D341Med (cell line): Measurements from ENCODE around the gene FAM53B.
"Not testable (repeated sequence)": the region's sequence is repeated elsewhere in the genome, so short reads cannot be mapped to it uniquely, and the experiment has no call there.

Experiments used
- DNase-seq: peaks from one replicate; pipeline ENCODE4 v3.0.0; 2012; ENCODE audit warnings: low spot score

FAM53B gene

DNA sequence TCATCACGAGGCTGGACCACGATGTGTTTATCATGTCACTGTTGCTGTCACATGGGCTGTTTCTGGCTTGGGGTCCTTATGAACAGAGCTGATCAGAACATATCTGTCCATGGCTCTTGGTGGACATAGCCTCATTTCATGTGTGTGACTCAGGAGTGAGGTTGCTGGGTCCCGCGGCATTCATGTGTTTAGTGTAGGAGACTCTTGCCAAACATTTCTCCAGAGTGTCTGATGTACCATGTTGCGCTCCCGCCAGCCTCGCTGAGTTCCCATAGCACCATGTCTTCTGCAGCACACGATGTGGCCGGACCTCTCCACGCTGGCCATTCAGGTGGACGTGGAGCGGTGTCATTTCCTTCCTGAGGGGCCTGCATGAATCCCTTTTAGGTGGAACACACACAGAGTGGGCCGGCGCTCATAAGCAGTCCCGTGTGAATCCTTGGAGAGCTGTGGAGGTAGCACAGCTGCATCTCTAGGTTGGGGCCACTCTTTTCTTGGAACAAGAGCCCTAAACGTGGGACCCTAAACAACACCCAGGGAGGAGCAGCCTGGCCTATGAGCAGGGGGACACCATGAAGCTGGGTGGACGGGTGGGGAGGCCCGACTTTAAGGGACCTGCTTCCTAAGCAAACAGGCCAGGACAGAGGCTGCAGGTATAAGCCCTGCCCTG, 147.9 kb downstream of the FAM53B start:
- DNase-seq = no peak

GRCh38 chr10:124595143-124595883, 148.9 kb downstream of the FAM53B start:
- no peak for DNase-seq

GRCh38 chr10:124594240-124594639, 149.9 kb downstream of the FAM53B start:
- DNase-seq = no peak

DNA sequence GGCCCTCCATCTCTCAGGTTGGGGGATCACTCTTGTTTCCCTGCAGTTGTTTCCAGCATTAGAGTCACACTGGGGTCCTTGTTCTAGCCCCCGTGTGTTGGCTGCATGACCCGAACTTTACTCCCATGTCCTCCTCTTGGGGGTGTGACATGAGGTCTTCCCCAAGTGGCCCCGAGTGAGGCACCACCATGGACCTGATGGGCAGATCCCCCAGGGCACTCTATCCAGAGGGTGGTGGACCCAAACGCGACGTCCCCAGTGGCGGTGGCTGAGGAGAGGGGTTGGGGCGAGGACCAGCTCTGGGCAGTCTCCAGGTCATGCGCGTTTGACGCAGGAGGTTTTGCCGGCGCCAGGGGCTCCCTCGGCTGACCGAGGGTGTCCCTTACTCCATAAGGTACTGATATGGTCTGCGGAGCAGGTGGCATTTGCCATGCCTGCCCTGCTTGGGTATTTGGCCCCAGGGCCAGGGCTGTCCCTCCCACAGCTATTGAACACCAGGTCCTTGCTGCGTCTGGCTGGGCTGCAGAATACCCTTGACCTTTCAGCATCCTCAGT, 150.7 kb downstream of the FAM53B start:
- DNase-seq = no peak

DNA sequence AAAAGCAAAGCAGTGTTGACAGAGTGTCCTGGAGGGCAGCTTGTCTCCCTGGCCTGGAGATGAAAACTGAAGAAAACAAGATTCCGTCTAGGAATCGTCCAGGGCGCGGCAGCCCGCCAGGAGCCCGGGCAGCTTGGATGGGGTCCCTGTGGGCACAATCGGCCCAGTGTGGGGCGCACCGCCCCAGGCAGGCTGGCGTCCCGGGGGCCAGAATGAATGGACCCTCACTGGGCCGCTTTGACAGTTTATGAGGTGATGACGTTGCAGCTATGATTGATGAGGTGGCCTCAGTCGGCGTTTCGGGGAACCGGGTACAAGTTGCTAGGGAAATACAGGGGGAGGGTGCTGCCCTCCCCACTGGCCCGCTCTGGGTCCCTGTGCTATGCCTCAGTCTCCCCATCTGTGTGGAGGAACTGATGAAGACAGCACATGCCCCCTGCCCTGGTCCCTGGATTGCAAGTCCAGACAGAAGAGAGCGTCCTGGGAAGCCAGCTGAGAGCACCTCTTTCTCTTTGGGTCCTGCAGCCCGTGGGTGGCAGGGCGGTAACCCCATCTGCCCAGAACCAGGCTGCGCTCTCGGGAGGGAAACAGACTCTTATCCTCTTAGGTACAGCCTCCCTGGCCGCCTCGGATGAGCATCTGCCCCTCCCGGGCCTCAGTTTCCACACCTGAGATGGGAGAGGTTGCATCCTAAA, 151.3 kb downstream of the FAM53B start:
- no peak for DNase-seq

GRCh38 chr10:124592101-124592500, 152.1 kb downstream of the FAM53B start:
- no peak for DNase-seq

DNA sequence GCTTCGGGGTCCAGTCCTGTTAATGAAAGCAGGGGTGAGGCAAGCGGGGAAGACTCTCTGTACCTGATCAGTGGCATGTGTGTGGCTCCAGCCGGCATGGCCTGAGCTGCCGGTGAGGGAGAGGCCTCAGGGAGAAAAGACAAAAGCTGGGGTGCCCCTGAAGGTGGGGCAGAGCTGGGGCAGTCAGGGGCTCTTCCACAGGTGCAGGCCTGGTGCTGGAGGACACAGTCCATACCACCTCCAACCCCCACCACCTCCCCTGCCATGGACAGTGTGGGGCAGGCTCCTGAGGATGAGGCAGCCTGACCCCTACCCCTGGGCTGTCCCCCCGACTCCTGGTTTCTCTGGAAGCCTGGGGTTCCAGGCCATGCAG, 153.1 kb downstream of the FAM53B start:
- DNase-seq = no peak

DNA sequence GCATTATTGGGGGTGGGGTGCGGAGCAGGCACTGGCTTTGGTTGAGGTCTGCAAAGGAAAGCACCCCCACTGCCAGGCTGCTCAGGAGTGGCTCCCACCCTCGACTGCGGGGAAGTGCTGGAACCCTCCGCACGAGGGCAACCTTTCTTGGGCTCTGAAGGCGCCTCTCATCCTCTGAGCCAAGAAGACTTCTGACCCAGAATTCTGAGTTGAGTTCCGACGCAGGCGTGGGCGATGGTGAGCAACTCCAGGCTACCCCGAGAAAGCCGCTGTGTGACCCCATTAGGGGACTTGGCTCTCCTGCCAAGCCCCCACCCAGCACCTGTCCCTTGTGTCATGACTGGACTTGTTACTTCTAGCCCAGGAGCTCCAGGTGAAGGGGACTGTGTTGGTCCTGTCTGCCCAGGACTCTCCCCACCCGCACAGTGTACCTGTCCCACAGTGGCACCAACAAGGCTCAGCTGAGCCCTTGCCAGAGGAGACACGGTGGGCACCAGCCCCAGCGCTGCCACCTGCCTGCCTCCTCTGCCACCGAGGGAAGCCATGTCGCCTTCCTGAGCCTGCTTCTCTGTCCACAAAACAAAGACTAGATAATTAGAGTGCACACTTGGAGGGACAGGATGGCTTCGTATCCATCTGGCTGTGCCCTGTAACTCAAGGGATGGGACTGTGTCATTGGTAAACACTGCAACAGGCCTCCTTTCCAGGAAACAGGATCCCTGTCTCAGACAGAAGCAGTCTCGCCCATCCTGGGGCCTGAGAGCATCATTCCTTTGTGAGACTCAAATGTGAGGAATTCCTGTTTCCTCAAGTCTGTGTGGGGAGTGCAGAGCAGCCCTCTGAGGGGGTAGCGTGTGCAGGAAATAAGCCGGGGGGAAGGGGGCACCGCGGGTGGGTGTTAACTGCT, 153.7 kb downstream of the FAM53B start:
- DNase-seq = no peak

GRCh38 chr10:124589491-124590041, 154.6 kb downstream of the FAM53B start:
- no peak for DNase-seq

DNA sequence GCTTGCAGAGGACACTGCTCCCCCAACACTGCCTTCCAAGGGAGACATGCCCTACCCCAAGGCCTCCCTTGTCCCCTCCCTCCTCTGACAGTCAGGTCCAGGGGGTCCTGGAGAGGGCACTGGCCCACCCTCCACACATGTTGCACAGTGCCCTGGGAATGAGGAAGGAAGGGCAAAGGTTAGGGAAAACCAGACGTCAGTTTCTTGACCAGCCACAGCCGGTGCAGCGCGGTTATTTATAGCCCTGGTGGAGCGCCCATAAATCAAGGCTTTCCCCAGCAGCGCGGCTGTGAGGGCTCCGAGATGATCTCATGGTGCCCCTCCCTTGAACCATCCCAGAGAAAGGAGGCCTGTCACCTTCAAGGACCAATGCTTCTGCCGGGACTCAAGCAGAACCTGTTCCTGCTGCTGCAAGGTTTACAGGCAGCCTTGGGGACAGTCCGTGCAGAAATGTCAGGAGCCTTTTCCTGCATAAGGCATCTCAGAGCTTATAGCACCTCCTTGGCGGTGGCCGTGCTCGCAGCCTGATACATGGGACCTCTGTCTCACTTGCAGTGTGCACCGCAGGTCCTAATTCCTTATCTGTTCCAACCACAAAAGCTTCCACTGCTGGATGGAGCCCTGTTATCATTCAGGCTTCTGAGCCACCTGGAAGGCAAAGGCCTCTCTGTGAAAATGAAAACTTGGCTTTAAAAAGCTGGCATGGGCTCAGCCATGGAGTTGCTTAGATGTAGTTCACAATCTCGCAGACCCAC, 155.3 kb downstream of the FAM53B start:
- DNase-seq = no peak

DNA sequence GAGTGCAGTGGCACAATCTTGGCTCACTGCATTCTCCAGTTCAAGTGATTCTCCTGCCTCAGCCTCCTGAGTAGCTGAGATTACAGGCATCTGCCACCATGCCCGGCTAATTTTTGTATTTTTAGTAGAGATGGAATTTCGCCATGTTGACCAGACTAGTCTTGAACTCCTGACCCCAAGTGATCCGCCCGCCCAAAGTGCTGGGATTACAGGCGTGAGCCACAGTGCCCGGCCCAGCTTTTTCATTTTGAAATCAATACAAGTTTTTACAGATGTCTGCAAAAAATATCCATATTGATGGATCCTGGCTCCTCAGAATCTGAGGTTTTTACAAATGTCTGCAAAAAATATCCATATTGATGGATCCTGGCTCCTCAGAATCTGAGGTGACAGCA, 155.8 kb downstream of the FAM53B start:
- not testable (repeated sequence) for DNase-seq

GRCh38 chr10:124587811-124588211, 156.4 kb downstream of the FAM53B start:
- no peak for DNase-seq

DNA sequence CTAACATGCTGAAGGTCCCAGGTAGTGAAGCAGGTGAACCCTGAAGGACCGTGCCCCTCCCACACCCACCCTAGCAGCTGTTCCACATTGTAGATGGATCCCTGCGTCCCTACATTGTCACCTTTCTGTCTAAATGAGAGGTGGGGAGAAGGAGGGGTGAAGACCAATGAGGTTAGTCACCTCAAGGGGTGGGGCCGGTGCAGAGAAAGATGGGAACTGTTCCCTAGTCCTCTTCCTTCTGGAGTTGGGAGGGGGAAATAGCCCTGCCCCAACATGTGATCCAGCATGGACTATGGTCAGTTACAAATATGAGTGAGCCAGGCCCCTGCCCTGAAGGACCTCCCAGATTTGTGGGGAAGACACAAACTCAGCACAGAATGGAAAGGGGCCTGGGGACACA, 158.0 kb downstream of the FAM53B start:
- no peak for DNase-seq

DNA sequence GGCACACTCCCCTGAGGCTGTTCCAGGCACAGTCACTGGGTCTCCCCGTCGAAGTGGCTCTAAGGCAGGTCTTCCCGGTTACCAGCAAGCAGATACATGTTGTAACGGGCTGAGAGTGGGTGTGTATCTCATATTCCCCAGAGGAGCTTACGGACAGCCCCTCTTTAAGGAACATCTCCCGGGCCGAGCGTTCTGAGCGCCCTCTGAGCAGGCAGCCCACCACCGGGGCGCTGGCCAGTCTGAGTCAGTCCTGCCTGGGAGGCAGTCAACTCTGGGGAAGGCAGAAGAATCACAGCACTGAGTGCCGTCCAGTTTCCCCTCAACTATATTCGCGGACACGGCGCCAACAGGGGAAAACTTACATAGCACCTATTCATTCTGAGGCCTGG, 165.2 kb downstream of the FAM53B start:
- no peak for DNase-seq

- DNase-seq = no peak
These were observed 165.8 kb downstream of the FAM53B start for GRCh38 chr10:124578231-124579010.

DNA sequence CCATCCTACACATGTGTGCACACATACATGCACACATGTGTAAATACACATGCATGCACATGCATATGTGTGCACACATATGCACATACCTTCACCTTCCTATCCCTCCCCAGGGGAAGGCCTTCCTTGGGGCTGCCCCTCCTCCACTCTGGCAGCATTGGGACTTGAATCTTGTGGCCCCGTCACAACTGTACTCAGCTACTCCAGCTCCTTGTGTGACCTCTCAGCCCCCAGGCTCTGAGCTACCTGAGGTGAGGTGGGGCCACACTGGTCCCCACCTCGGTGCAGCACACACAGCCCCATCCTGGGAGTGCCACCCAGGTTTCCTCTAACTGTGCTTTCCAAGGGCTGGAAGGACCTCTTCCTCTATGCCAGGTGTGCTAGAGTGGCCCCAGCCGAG, 166.5 kb downstream of the FAM53B start:
- no peak for DNase-seq

- no peak for DNase-seq
These were observed 167.4 kb downstream of the FAM53B start for GRCh38 chr10:124576526-124577420.

DNA sequence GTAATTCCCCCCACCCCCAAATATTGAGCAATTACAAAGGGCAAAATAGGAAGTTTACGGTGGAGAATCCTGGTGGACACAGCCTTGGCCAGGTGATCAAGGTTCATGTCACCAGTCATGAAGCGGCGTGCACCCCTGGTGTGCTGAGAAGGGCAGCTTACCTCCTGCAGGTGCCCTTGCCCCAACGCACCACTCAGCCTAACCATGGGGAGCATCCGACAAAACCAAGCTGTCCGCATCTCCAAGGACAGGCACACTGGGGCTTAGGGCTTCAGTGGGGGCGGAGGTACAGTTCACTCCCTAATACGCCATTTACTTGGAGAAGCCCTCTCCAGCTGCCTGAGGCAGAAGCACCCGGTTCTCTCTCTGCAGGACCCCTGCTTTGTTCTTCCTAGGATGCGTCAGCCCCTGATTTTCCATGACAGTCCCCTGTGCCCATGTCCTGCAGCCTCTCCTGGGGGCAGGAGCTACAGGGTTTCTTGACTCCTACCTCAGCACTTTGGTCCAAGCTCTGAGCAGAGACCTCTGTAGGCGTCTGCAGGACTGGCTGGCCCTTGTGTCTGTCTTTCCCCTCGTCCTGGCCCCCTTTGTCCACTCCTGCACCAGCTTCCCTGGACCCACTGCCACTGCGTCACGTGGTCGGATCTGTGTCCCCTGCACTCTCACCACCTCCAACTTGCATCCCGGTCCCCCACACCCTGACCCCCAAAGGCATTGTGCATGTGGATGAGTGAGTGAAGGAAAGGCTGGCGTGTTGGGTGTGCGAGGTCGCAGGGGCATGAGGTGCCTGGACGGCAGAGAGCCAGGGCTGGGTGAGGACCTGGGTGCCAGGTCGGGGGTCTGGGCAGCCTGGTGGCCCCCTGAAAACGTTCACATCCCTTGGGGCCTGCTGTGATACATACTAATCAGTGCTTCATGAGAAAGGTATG, 168.8 kb downstream of the FAM53B start:
- no peak for DNase-seq
